GM12878 (cell line): Measurements from ENCODE around the gene CYBC1. TPM values are rescaled to one million over a fixed set of nuclear protein-coding genes. Genes with fewer than 3 reads are reported as not detected.

Source experiments
- ATF2 ChIP-seq: IDR thresholded peaks from 2 replicates; pipeline ENCODE4 v1.6.1; 2012; ENCODE audit warnings: low read length, inconsistent platforms
- BACH1 ChIP-seq: fragments of 450-650 bp; IDR thresholded peaks from 2 replicates; pipeline ENCODE4 v1.6.1; 2017; ENCODE audit warnings: mild to moderate bottlenecking, borderline replicate concordance
- BHLHE40 ChIP-seq, 2 experiments: fragments of 450-650 bp in 1 of 2; IDR thresholded peaks; 2 replicates each; pipeline ENCODE4 v1.6.1; 2011 to 2017; ENCODE audit warnings: low read depth in 2 of 2, borderline replicate concordance in 1 of 2, improper control_type of control experiment in 1 of 2, low read length in 1 of 2, mild to moderate bottlenecking in 1 of 2
- CUX1 ChIP-seq: IDR thresholded peaks from 2 replicates; pipeline ENCODE4 v1.6.1; 2012; ENCODE audit warnings: improper control_type of control experiment, low read depth, low read length; ENCODE audit not compliant: insufficient replicate concordance
- EZH2 ChIP-seq: IDR thresholded peaks from 2 replicates; pipeline ENCODE4 v1.6.1; 2012; ENCODE audit warnings: low read depth, mild to moderate bottlenecking, control low read depth, inconsistent platforms, low read length, borderline replicate concordance; ENCODE audit not compliant: control insufficient read depth
- FOXM1 ChIP-seq: IDR thresholded peaks from 2 replicates; pipeline ENCODE4 v1.6.1; 2012; ENCODE audit warnings: low read depth, mild to moderate bottlenecking, inconsistent platforms, low read length, moderate library complexity
- JUNB ChIP-seq: IDR thresholded peaks from 2 replicates; pipeline ENCODE4 v1.6.1; 2016; ENCODE audit warnings: antibody characterized with exemption, mild to moderate bottlenecking
- LARP7 ChIP-seq: fragments of 450-650 bp; IDR thresholded peaks from 2 replicates; pipeline ENCODE4 v1.6.1; 2017; ENCODE audit warnings: mild to moderate bottlenecking
- MEF2B ChIP-seq: fragments of 450-650 bp; IDR thresholded peaks from 2 replicates; pipeline ENCODE4 v1.6.1; 2018; ENCODE audit warnings: mild to moderate bottlenecking, moderate library complexity; ENCODE audit not compliant: partially characterized antibody, poor library complexity, severe bottlenecking
- PKNOX1 ChIP-seq: fragments of 450-650 bp; IDR thresholded peaks from 2 replicates; pipeline ENCODE4 v1.6.1; 2016; ENCODE audit warnings: mild to moderate bottlenecking
- ZBED1 ChIP-seq: IDR thresholded peaks from 2 replicates; pipeline ENCODE4 v1.6.1; 2016; ENCODE audit warnings: borderline replicate concordance
- ZBTB11 ChIP-seq: fragments of 450-650 bp; formaldehyde crosslinking; IDR thresholded peaks from 2 replicates; pipeline ENCODE4 v1.5.0; 2022; ENCODE audit warnings: mild to moderate bottlenecking, missing genetic modification characterization
- ZBTB4 ChIP-seq: fragments of 450-650 bp; formaldehyde crosslinking; IDR thresholded peaks from 2 replicates; pipeline ENCODE4 v1.4.0; 2022; ENCODE audit warnings: mild to moderate bottlenecking, moderate library complexity
- polyA plus RNA-seq, 11 experiments: library from polyadenylated mRNA; depleted of rRNA in 4 of 11; unstranded in 6 of 11; stranded (reverse) in 5 of 11; fragments of >200 nt; fragmentation: Nextera tagmentation in 4 of 11; fragmentation: Illumina TruSeq in 1 of 11; extraction: Ambion mirVana in 4 of 11; extraction: Trizol in 1 of 11; gene quantifications; 1 replicate in 1 of 11; 2 replicates in 10 of 11; pipeline versions ENCODE4 v1.2.1 to v1.2.3, GENCODE V29; 2011 to 2016; ENCODE audit warnings: inconsistent platforms in 2 of 11, missing spikeins in 2 of 11, low read depth in 1 of 11
- total RNA-seq, 4 experiments: library from RNA; depleted of rRNA in 3 of 4; stranded (reverse); fragments of >200 nt in 3 of 4; fragmentation: Illumina TruSeq in 1 of 4; extraction: Trizol in 1 of 4; gene quantifications; 2 replicates each; pipeline versions ENCODE4 v1.2.1 to v1.2.3, GENCODE V29; 2013 to 2021

The CYBC1 gene
- total and polyA plus RNA-seq, 10 of the 15 experiments (the other 5 are each of a cell fraction or from before 2014, with no cell fraction given) = 4.2 to 162 (median 133) TPM

GRCh38 chr17:82496529-82497434 lies 46.2 kb upstream of the CYBC1 start (continued):
- TF ChIP-seq FOXM1 (no peak), PKNOX1 (no peak), EZH2 (no peak), BACH1 (0 out of 2 replicates have a peak, but pooled peaks have one; percentile 27), BHLHE40 (IDR thresholded peaks at IDR 0.05; ENCODE audit: borderline replicate concordance in 1 of 2, low read depth in 2 of 2, low read length in 1 of 2) (peak; percentile 77 to 95; a peak in 3 of 4 replicates), CUX1 (no peak), ATF2 (no peak), JUNB (no peak), ZBTB4 (CRISPR knock-in tag) (no peak), ZBTB11 (CRISPR knock-in tag) (no peak), LARP7 (peak; percentile 63; the same call in 1 of the 2 replicates), MEF2B (peak; percentile 80), ZBED1 (no peak)
